Pancreas (tissue), 10 donors: ENCODE results near the gene POLD3. TPM values are rescaled to one million over a fixed set of nuclear protein-coding genes. Genes with fewer than 3 reads are reported as not detected.

Experiments
- ATAC-seq, 4 donors: fragments of 200-7000 bp; cut with Tn5 transposase; one replicate each; pipeline versions ENCODE4 v1.8.0 to v1.9.1; 2020; ENCODE audit warnings: mild to moderate bottlenecking in 4 of 4, moderate library complexity in 4 of 4
- DNase-seq, 6 donors: peaks; one replicate each; pipeline ENCODE4 v3.0.0-alpha.2; 2020
- FAIRE-seq: peaks from 2 replicates; lab custom pipeline; 2012; peaks lifted over from hg19 to GRCh38; lab: Jason Lieb, UNC
- H3K27ac ChIP-seq, 4 donors: fragments of 200-600 bp; sonication (generic); 1 replicate in 3 of 4; 2 replicates in 1 of 4; pipeline versions ENCODE4 v1.5.0 to v1.8.0; 2020
- H3K27me3 ChIP-seq, 4 donors: fragments of 200-600 bp; one replicate each; pipeline ENCODE4 v1.8.0; 2021
- H3K36me3 ChIP-seq, 3 donors: fragments of 200-600 bp; sonication (generic) in 1 of 3; one replicate each; pipeline versions ENCODE4 v1.5.0 to v1.8.0; 2020 to 2021
- H3K4me1 ChIP-seq, 3 donors: fragments of 200-600 bp; one replicate each; pipeline ENCODE4 v1.8.0; 2021
- H3K4me3 ChIP-seq, 4 donors: fragments of 200-600 bp; sonication (generic) in 2 of 4; one replicate each; pipeline versions ENCODE4 v1.5.0 to v1.8.0; 2020 to 2021
- H3K9me3 ChIP-seq, 4 donors: fragments of 200-600 bp; one replicate each; pipeline ENCODE4 v1.8.0; 2021
- WGBS, 2 donors: extraction: QIAGEN DNeasy Blood & Tissue Kit; methylation state at CpG; one replicate each; pipeline ENCODE4 v1.1.7; 2013; 5-methylcytosine and 5-hydroxymethylcytosine counted together
- intact Hi-C, 3 donors: fragments of 100-400 bp; cut with DNase I; formaldehyde crosslinking; loops; one replicate each; pipeline versions ENCODE4 v1.11.1 to v1.14.2; 2022
- polyA plus RNA-seq, 2 donors: library from polyadenylated mRNA; stranded (reverse); fragments of 200-250 nt; gene quantifications; one replicate each; pipeline ENCODE4 v1.2.3, GENCODE V29; 2013
- total RNA-seq, 6 donors: library from RNA; stranded (reverse); fragmentation: NEBNext Ultra II Directional in 4 of 6; extraction: Animal tissue kit (Norgen Biotek cat#: 25700) in 4 of 6; gene quantifications; one replicate each; pipeline versions ENCODE4 v1.2.1 to v1.2.4, GENCODE V29; 2021 to 2023
- TF ChIP-seq, protein P1 (sequence below), 4 donors: fragments of 200-600 bp; sonication (generic) in 3 of 4; IDR thresholded peaks; one replicate each; pipeline versions ENCODE4 v1.5.0 to v1.8.0; 2021; ENCODE audit warnings: antibody characterized with exemption in 4 of 4
- donor health status: healthy with polysubstance abuse.
- donor health status: DM: no; HTN: no; CAD: no; lungs with moderate emphysema.
- donor health status: DM: no; HTN: no; CAD: no.
- donor health status: control.
- donor health status: control.
- donor health status: Bipolar disorder and iron deficiency.
- donor health status: DM: yes; HTN: yes; CAD: no.
- donor health status: DM: no; HTN: no; CAD: no.
- donor health status: DM: no; HTN: no; CAD: no.
- donor health status: DM: yes; HTN: yes; CAD: no.

POLD3 gene
- total and polyA plus RNA-seq, 8 donors, result 7.2 to 14.0 (median 9.6) TPM

DNA sequence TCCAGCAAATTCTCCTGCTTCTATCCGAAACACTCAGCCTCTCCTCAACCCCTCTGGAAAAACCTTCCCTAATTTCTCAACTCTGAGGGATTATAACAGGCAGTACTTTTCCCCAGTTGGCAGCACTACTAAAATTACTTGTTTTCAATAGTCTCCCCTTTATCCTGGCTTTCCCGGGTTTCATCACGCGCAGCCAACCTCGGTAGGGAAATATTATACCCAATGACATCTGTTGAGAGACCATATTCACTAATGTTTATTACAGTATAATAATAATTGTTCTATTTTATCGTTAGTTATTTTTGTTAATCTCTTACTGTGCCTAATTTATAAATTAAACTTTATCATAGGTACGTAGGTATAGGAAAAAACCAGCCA is 330 bp upstream of the POLD3 start:
- Histone ChIP-seq H3K4me3 (peak overlapping the region; percentile 82 to 98 (median 86)), H3K4me1 (peaks cover 0 to 16% (median 10%) of the 10 kb centered on the region in 3 donors), H3K27ac (peak overlapping the region; percentile 70 to 89 (median 73)), H3K27me3 (no peaks in the 10 kb centered on the region), H3K36me3 (peaks cover 0 to 2% (median 0%) of the 10 kb centered on the region in 3 donors), H3K9me3 (no peaks in the 10 kb centered on the region)
- WGBS, 2 donors, result 2 to 4% methylated on average over 7 of the region's 7 CpGs
- DNase-seq (no peak), ATAC-seq (peak; percentile 44 to 60 (median 50)), FAIRE-seq (no peak)
- intact Hi-C loops, result no loop called here
- TF ChIP-seq, protein P1, sequence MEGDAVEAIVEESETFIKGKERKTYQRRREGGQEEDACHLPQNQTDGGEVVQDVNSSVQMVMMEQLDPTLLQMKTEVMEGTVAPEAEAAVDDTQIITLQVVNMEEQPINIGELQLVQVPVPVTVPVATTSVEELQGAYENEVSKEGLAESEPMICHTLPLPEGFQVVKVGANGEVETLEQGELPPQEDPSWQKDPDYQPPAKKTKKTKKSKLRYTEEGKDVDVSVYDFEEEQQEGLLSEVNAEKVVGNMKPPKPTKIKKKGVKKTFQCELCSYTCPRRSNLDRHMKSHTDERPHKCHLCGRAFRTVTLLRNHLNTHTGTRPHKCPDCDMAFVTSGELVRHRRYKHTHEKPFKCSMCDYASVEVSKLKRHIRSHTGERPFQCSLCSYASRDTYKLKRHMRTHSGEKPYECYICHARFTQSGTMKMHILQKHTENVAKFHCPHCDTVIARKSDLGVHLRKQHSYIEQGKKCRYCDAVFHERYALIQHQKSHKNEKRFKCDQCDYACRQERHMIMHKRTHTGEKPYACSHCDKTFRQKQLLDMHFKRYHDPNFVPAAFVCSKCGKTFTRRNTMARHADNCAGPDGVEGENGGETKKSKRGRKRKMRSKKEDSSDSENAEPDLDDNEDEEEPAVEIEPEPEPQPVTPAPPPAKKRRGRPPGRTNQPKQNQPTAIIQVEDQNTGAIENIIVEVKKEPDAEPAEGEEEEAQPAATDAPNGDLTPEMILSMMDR (IDR thresholded peaks at IDR 0.05), result no peak

DNA sequence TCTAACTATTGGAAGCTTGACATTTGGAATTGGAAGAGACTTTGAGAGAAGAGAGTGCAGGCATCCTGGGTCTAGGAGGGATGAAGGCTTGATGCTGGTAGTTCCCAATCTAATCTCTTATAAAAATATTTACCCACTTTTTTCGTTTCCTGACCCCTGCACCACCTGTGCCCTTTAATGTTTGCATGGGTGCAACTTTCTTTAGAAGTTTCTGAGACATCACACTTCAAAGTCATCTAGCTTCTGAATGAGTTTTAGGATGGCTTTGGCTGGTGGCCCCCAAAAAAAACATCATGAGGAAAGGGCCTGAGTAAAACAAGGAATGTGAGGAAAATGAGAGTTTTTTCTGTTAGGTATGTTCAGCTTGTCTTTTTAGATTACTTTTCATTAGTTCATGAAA is 1.1 kb downstream of the POLD3 start:
- TF ChIP-seq, protein P1 (IDR thresholded peaks at IDR 0.05), result no peak
- ATAC-seq (no peak), DNase-seq (no peak), FAIRE-seq (no peak)
- peak overlapping the region in 2 of 4 donors; percentile 75 to 89 for H3K27ac ChIP-seq
- H3K9me3 ChIP-seq, result no peaks in the 10 kb centered on the region
- WGBS, 2 donors, result 0% methylated on average over 1 of the region's 1 CpG
- intact Hi-C loops, result no loop called here
- peaks cover 0 to 16% (median 4%) of the 10 kb centered on the region in 3 donors for H3K4me1 ChIP-seq
- H3K27me3 ChIP-seq, result no peaks in the 10 kb centered on the region
- H3K36me3 ChIP-seq, result peaks cover 0 to 3% (median 2%) of the 10 kb centered on the region in 3 donors
- peak overlapping the region in 3 of 4 donors; percentile 84 to 98 (median 87) for H3K4me3 ChIP-seq

DNA sequence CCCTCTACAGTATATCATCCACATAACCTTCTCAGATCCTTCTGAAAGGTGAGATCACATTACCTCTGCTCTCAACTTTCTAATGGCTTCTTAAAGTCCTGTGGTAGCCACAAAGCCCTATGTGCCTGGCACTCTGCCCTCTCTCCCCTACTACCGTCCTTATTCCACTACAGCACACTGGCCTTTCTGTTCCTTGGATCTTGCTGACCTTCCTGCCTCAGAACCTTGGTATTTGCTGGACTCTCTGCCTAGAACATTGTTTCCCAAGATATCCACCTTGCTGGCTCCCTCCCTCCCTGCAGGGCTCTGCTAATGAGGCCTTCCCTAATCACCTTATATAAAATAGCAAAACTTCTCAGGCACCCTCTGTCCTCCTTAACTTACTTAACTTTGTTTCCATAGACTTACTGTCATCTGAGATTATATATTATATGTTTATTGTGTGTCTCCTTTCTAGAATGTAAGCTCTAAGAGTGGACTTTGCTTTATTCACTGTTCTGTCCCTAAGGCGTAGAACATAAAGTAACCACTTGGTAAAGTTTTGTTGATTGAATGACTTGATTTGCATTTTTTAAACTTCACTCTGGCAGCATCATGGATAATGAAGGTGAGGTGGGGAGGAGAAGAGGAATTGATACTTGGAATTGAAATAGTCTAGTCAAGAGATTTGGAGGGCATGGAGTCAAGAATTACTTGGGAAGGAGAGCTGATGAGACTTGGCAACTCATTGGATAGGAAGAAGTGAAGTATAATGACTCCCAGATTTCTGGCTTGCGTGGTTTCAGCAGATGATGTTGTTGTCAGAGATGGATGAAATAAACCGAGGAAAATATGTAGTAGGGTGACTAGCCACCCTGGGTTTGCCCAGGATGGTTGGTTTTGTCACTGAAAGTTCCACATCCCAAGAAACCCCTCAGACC is 10.5 kb downstream of the POLD3 start:
- ATAC-seq, result no peak
- Histone ChIP-seq H3K4me3 (no peak overlapping the region), H3K27ac (no peak overlapping the region), H3K9me3 (no peaks in the 10 kb centered on the region), H3K36me3 (no peaks in the 10 kb centered on the region), H3K27me3 (no peaks in the 10 kb centered on the region), H3K4me1 (peaks cover 0 to 7% (median 4%) of the 10 kb centered on the region in 3 donors)
- WGBS, 2 donors, result 91% methylated on average over 4 of the region's 4 CpGs
- intact Hi-C loops, result no loop called here
- TF ChIP-seq, protein P1 (IDR thresholded peaks at IDR 0.05), result no peak
- no peak for DNase-seq
- no peak for FAIRE-seq

DNA sequence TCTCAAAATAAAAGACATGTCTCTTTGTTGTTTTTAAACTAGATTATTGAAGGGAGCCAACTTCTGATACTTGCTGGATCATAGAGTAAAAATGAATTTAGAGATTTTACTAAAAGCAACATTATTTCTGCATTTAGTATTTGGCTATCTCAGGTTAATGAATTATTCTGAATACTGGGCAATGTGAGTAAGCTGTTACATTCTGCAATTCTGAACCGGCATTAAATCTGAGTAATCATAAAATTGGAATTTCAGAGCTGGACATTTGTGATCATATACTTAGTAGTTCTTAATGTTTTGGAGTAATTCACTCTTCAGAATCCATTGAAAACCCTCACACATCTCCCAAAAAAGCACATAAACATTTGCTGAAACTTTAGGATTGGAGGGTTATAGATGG is 11.5 kb downstream of the POLD3 start:
- peaks cover 0 to 7% (median 4%) of the 10 kb centered on the region in 3 donors for H3K4me1 ChIP-seq
- TF ChIP-seq, protein P1 (IDR thresholded peaks at IDR 0.05), result no peak
- FAIRE-seq, result no peak
- no peaks in the 10 kb centered on the region for H3K27me3 ChIP-seq
- WGBS, 2 donors, result 87 to 94% methylated on average over 1 of the region's 1 CpG
- no peak overlapping the region for H3K4me3 ChIP-seq
- intact Hi-C loops, result no loop called here
- DNase-seq, result no peak
- H3K9me3 ChIP-seq, result no peaks in the 10 kb centered on the region
- no peak overlapping the region for H3K27ac ChIP-seq
- no peaks in the 10 kb centered on the region for H3K36me3 ChIP-seq
- no peak for ATAC-seq

DNA sequence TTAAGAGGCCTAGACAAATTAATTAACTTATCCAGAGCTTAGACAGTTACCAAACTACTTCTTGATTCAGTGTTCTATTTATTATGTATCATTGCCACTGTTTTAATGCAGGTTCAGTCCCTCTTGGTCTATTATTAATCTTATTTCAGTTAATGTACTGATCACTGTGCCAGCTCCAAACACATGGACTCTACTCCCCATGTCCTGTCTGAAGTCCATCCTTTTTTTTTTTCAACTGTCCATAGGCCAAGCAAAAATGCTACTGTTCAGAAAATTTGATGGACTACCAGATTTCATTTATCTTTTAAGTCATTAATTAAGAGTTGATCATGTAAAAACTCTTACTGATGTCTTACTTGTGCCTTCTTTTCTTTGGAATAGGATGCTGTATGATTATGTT is 11.9 kb downstream of the POLD3 start:
- TF ChIP-seq, protein P1 (IDR thresholded peaks at IDR 0.05), result no peak
- H3K9me3 ChIP-seq, result no peaks in the 10 kb centered on the region
- no peak overlapping the region for H3K4me3 ChIP-seq
- H3K4me1 ChIP-seq, result peaks cover 0 to 7% (median 4%) of the 10 kb centered on the region in 3 donors
- H3K27me3 ChIP-seq, result no peaks in the 10 kb centered on the region
- no peak for ATAC-seq
- DNase-seq, result no peak
- FAIRE-seq, result no peak
- intact Hi-C loops, result no loop called here
- H3K36me3 ChIP-seq, result no peaks in the 10 kb centered on the region
- no peak overlapping the region for H3K27ac ChIP-seq
